ENCODE measurements around the gene PKNOX2.

Gene PKNOX2

GRCh38 chr11:125390946-125391345 is 226.4 kb downstream of the PKNOX2 start:
- FAIRE-seq, result no peak

DNA sequence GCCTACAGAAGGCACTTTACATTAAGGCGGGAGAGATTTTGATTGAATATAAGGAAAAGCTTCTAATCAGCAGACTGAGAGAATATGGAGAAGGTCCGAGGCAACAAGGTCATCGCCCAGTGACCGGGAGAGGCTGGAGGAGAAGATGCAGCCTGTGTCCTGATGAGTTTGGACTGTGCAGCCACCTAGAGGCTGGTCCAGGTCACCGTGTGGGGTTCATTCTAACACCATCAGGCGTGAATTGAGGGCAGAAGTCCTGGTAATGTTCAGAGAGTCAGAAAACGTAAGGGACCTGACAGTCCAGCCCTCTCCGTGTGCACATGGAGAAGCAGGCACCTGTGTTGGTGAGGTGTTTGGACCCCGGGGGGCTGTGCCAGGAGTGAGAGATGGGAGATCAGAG is 228.8 kb downstream of the PKNOX2 start:
- no peak for FAIRE-seq

- FAIRE-seq, result no peak
Observed at GRCh38 chr11:125394296-125394695, 229.7 kb downstream of the PKNOX2 start.

DNA sequence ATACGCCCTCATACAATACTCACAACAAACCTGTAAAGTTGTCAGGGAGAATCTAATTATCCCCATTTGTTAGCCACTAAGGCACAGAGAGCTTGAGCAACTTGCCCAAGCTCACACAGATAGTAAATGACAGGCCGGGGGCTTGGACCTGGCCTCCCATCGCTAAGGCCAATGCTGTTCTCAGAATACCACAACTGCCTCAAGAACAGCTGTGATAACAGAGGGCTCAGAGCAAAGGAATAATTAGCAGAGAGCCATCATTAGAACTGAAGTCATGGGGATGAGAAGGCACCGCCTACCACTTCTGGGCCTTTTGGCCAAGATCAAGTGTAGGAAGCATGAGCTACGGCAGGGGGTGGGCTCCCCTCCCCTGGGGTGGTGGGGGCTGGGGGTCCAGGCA is 232.9 kb downstream of the PKNOX2 start:
- FAIRE-seq, result no peak

DNA sequence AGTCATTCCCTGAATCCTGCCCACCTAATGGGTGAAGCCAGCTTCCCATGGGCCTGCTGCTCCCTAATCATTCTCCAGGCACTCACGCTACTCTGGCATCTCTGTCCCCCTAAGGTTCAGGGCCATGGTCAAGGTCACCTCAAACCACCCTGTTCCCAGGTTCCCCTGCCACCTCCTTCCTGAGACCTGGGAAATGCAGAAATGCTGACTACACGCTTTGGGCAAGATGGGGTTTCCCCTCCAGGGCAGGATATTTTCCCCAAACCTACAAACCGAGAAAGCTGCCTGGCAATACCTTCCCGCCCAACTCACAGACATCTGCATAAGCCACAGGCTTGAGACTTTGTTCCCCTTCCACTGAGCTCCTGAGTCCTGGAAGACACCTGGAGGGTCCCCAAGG is 233.9 kb downstream of the PKNOX2 start:
- FAIRE-seq, result no peak

- no peak for FAIRE-seq
Observed at GRCh38 chr11:125398994-125399640, 234.6 kb downstream of the PKNOX2 start.

- no peak for FAIRE-seq
Observed at GRCh38 chr11:125399945-125400344, 235.4 kb downstream of the PKNOX2 start.

DNA sequence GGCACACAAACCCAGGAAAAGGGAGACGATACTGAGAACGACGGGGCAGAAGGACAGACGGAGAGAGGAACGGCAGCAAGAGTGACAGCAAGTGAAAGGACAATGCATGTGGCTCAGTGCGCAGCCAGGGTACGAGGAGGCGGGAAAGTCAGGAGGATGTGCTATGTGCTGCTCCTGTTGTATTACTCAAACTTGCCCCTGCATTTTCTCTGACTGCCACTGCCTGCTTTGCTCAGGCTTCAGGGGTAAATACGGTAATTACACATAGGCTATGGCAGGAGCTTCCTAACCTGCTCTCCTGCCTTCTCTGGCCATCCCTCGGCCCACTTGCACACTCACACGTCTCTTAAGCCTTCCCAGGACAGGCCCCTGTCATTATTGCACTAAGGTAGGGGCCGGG is 236.7 kb downstream of the PKNOX2 start:
- FAIRE-seq, result no peak

DNA sequence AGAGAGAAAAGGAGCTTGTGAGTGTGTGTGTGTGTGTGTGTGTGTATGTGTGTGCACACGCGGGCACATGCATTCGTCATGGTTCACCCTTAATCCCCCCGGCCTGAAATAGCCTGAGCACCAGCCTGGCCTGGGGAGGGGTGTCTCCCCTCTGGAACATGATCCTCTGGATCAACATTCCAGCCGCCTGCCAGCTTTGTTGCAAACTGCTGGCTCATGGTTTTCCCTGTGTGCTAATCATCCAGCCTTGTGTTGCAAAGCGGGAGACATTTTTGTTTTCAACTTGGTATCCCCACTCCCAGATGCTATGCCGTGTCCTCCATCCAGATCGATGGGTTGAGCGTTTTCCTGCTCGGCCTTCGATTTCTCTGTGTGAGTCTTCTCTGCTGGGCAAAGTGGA is 237.2 kb downstream of the PKNOX2 start:
- no peak for FAIRE-seq

- no peak for FAIRE-seq
Observed at GRCh38 chr11:125402435-125402834, 237.9 kb downstream of the PKNOX2 start.

DNA sequence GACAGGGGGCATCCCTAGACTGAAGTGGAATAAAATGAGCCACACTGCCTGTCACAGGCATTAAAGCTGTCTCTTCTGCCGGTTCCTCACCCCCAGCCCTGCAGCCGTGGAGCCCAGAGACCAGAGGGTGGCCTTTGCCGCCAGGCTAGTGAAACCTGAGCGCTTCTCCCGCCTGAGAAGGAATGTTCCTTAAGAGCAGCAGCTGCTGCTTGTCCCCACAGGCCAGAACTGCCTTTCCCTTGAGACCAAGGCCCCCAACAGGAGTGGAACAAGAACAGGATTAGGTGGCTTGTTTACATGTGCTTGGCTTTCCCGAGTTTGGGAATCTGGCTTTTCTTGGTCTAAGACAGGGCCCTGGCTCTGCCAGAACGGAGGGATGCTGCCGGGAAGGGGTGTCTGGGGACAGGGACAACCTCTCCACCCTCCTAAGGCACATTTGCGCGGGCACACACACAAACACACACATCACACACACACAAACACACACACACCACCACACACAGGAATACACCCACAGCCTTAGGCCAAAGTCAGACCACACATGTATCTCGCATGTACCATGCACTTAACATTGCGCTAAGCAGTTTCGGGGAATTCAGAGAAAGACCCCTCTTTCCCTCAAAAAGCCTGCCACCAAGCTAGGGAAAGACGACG is 239.7 kb downstream of the PKNOX2 start:
- FAIRE-seq, result no peak

- no peak for FAIRE-seq
Observed at GRCh38 chr11:125404811-125405790, 240.6 kb downstream of the PKNOX2 start.

DNA sequence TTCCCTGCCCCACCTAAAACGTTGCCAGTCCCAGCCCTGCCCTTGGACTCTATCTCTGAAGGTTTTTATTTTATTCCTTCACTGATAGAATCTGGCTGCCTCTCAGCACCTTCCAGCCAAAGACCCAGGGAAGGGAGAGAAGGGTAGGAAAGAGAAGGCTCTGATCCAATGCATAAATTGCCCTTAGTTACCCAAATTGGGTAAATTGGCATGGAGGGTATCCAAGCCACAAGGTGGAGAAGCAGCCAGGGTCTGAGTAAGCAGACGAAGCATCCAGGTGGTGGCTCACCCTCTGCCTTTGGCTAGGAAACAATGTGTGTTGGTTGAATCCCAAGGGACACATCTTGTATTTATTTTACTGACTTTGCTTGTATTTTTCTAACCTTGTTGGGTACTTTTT is 242.5 kb downstream of the PKNOX2 start:
- no peak for FAIRE-seq

DNA sequence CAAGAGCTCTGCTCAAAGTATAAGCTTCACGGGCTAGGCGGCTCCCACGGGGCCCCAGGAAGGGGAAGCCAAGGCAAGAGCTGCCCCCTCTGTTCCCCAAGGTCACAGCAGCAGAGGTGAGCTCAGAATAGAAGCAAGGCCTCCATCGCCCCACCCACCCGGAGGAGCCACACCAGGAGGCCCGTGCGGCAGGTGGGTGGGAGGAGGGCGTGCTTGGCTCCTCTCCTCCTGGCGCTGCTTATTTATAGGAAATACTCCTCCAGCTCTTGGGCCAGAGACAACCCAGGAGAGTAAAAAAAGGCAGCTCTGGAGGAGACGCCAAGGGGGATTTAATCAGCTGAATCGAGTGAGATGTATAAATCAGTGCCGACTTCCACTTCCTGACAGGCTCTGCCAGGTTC is 243.8 kb downstream of the PKNOX2 start:
- FAIRE-seq, result no peak

DNA sequence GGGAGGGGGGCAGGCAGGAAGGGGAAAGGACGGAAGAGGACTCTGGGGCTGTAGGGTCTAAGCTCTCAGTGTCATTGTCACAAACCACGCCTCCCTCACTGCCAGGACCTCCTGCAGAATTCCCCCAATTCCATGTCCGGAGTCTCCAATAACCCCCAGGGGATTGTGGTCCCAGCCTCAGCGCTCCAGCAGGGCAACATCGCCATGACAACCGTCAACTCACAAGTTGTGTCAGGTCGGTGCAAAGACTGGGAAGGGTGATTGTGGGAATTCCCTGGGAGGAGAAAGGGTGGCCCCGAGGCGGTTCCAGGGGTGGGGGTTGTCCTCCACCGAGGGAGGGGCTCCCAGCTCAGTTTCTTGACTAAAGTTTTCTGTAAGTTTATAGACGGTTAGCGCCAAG is 245.5 kb downstream of the PKNOX2 start:
- no peak for FAIRE-seq

DNA sequence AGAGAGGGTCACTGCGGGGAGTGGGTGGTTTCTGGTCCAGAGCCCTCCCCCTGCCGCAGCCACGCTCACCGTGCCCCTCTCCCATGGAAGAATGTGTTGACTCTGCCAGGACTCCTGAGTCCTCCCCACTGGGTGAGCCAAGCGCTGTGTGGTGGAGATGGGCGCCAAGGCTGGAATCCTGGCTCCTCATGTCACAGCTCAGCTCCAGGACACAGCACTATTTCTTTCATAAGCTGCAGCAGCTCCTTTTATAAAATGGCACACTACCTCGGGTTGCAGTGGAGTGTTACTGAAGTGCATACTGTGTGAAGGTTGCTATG is 247.6 kb downstream of the PKNOX2 start:
- no peak for FAIRE-seq

DNA sequence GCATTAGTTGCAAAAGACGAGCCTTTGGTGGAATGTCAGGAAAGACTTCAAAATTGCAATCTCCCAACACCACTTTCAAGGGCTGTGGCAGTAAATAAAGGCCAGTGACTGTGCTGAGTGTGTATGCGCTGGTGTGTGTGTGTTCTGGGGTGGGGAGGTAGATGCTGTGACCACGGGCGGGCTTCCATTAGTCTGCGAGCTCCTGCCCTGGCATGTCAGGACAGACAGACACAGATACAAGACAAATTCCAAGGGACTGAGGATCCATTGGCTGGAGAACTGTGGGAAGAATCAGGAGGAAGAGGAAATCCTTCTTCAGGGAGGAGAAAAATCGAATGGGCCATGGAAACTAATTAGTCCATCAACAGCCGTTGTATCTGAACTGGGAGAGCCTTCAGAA is 248.0 kb downstream of the PKNOX2 start:
- FAIRE-seq, result no peak

DNA sequence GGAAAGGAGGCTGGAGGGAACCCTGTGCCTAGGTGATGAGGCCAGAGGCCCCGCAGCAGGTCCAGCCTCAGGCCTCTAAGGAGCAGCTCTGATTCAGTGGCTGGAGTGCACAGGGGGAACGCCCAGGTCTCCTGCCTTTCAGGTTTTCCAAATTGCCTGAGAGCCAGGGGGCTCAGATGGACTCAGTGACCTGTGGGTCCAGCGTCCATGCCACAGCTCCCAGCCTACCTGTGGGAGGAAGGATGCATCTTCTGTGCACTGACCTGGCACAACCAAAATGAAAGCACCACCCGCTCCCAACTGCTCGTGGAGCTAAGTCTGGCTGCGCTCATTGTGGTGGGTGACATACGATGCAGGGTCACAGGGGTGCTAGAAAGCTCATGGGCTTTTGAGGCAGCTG is 248.7 kb downstream of the PKNOX2 start:
- FAIRE-seq, result no peak

GRCh38 chr11:125414121-125414520 is 249.6 kb downstream of the PKNOX2 start:
- FAIRE-seq, result no peak

DNA sequence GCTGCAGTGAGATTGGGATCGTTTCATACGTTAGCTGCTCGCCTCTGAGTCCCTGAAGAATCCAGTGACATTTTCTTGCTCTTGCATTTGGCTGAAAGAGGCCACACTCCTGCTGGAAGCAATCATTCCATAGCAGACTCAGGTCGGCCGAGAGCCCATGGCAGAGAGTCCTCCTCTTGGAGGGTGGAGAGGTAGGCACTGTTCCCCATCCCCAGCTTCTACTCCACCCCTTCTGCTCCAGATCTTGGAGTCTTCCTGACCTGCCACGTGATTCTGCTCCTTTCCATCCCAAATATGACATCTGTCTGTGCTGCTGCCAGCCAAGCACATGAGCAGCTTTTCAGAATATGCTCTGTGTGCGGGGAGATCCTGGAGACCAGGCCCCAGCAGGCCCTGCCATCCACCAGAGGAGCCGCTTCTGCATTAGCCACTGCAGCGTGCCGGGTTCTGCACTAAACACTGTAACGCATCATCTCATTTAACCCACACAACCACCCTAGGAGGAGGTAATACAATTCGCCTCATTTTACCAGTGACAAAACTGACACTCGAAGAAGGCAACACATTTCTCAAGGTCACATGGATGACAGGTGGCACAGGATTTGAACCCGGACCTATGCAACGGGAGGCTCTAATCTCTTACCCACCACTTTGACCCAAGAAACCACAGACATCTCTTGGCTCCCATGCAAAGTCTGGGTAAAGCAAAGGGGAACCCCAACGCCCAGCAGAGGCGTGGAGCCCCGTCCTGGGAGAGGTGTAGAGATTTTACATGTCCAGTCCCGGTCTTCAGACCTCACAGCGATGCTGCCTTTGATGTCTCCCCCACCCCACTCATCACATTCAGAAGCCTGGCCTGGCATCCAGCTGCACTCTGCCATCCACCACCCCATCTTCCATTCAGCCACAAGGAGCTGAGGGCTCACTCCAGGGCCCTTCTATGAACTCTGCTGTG is 252.7 kb downstream of the PKNOX2 start:
- FAIRE-seq, result no peak

DNA sequence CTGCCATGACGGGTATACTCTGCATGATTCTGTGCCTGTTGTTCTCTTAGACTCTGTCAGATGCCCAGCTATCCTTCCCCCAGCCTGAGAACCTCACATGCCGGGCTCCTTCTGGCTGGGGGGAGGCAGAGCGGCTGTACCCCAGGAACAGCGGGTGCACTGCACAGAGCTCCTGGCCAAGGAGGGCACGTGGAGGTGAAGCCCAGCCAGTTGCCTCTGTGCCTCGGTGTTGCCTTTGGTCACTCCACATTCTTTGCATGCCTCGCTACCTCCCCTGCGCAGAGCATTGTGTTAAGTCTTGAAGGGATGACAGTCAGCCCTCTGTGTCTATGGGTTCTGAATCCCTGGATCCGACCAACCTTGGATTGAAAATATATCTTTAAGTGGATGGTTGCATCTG is 253.8 kb downstream of the PKNOX2 start:
- FAIRE-seq, result no peak

DNA sequence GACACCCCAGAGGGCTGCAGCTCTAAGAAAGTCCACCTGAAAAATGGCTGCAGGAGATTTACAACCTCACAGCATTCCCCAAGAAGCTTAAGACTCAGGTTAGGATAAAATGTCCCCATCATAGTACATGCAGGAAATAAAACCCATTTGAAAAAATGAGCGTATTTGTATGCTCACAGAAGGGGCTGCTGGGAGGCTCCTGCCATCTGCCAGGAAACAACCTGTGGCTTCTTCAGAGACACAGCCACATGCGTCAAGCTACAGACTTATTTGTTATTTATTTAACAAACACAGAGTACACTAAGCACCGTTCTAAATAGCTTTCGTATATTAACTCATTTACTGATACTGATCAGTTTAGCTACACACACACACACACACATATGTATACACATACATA is 258.1 kb downstream of the PKNOX2 start:
- no peak for FAIRE-seq
